ENCODE results near the gene YPEL3. TPM values are rescaled to one million over a fixed set of nuclear protein-coding genes. Genes with fewer than 3 reads are reported as not detected.

Gene YPEL3
- total and polyA plus RNA-seq, 2 experiments from 2014 or later: 107 to 115 TPM

GRCh38 chr16:30096862-30097563 is 1.0 kb upstream of the YPEL3 start:
- Histone ChIP-seq H3K27me3 (no peaks in the 10 kb centered on the region), H3K27ac (peak overlapping the region; percentile 61), H3K4me3 (no peak overlapping the region), H3K9me3 (ENCODE audit: low read depth) (no peaks in the 10 kb centered on the region), H3K36me3 (no peaks in the 10 kb centered on the region), H3K4me1 (ENCODE audit: low read depth) (peaks cover 5% of the 10 kb centered on the region)
- no peak for TF ChIP-seq CTCF (IDR thresholded peaks at IDR 0.05; ENCODE audit: low read depth, low read length)
- no peak for DNase-seq (ENCODE audit: low read depth in 1 of 2, low spot score in 1 of 2)

GRCh38 chr16:30095166-30096078 is 591 bp downstream of the YPEL3 start:
- H3K27me3 ChIP-seq: no peaks in the 10 kb centered on the region
- H3K36me3 ChIP-seq: no peaks in the 10 kb centered on the region
- H3K9me3 ChIP-seq (ENCODE audit: low read depth): no peaks in the 10 kb centered on the region
- DNase-seq (ENCODE audit: low read depth in 1 of 2, low spot score in 1 of 2): no peak
- TF ChIP-seq CTCF (IDR thresholded peaks at IDR 0.05; ENCODE audit: low read depth, low read length): no peak
- H3K27ac ChIP-seq: peak overlapping the region; percentile 81
- H3K4me1 ChIP-seq (ENCODE audit: low read depth): peaks cover 5% of the 10 kb centered on the region
- H3K4me3 ChIP-seq: peak overlapping the region; percentile 37

- DNase-seq (ENCODE audit: low read depth in 1 of 2, low spot score in 1 of 2): no peak
- Histone ChIP-seq H3K27me3 (no peaks in the 10 kb centered on the region), H3K4me1 (ENCODE audit: low read depth) (peaks cover 5% of the 10 kb centered on the region), H3K9me3 (ENCODE audit: low read depth) (no peaks in the 10 kb centered on the region), H3K4me3 (no peak overlapping the region), H3K27ac (no peak overlapping the region), H3K36me3 (no peaks in the 10 kb centered on the region)
- no peak for TF ChIP-seq CTCF (IDR thresholded peaks at IDR 0.05; ENCODE audit: low read depth, low read length)
Observed at GRCh38 chr16:30094541-30095165, 1.4 kb downstream of the YPEL3 start.

GRCh38 chr16:30092373-30093010 is 3.5 kb downstream of the YPEL3 start:
- no peaks in the 10 kb centered on the region for H3K27me3 ChIP-seq
- no peaks in the 10 kb centered on the region for H3K9me3 ChIP-seq (ENCODE audit: low read depth)
- peak; percentile 75 for TF ChIP-seq CTCF (IDR thresholded peaks at IDR 0.05; ENCODE audit: low read depth, low read length)
- H3K36me3 ChIP-seq: no peaks in the 10 kb centered on the region
- H3K27ac ChIP-seq: no peak overlapping the region
- peak overlapping the region; percentile 21 for H3K4me3 ChIP-seq
- peak; percentile 69 to 84 for DNase-seq (ENCODE audit: low read depth in 1 of 2, low spot score in 1 of 2)
- H3K4me1 ChIP-seq (ENCODE audit: low read depth): peaks cover 5% of the 10 kb centered on the region

Data from cardiac muscle cell (in vitro differentiated cells and primary cell).